Right lobe of liver (tissue), 4 donors: ENCODE data around the gene SIRT2.

ENCODE experiments used
- CTCF ChIP-seq, 4 donors: fragments of 200-600 bp in 3 of 4; fragments of 450-650 bp in 1 of 4; IDR thresholded peaks; one replicate each; pipeline versions ENCODE4 v1.5.1 to v1.8.0; 2016 to 2022; ENCODE audit warnings: antibody characterized with exemption in 4 of 4, mild to moderate bottlenecking in 2 of 4
- POLR2A ChIP-seq: fragments of 450-650 bp; IDR thresholded peaks from one replicate; pipeline ENCODE4 v1.6.1; 2017; ENCODE audit warnings: antibody characterized with exemption, mild to moderate bottlenecking
- donor health status: DM: no; HTN: no; CAD: no.
- donor health status: DM: no; HTN: no; CAD: no.
- donor health status: DM: no; HTN: yes; CAD: no.

DNA sequence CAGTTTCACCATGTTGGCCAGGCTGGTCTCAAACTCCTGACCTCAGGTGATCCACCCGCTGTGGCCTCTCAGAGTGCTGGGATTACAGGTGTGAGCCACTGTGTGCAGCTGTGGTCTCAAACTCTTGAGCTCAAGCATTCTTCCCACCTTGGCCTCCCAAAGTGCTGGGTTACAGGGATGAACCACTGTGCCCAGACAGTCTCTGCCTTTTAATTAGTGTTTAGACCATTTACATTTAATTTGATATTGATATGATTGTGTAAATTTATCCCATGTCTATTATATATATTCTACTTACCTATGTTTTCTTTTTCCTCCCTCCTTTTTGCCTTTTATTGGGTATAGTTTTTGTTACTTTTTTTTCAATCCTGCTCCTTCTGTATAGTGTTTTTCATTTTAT, 2.3 kb upstream of the SIRT2 start:
- no peak for TF ChIP-seq CTCF (IDR thresholded peaks at IDR 0.05)
- TF ChIP-seq POLR2A = no peak
